ENCODE results near the gene PLXNA2. TPM values are rescaled to one million over a fixed set of nuclear protein-coding genes. Genes with fewer than 3 reads are reported as not detected.

The PLXNA2 gene
- total and polyA plus RNA-seq, 5 donors from 2014 or later = 0.02 to 0.62 (median 0.16) TPM; not detected in 2

DNA sequence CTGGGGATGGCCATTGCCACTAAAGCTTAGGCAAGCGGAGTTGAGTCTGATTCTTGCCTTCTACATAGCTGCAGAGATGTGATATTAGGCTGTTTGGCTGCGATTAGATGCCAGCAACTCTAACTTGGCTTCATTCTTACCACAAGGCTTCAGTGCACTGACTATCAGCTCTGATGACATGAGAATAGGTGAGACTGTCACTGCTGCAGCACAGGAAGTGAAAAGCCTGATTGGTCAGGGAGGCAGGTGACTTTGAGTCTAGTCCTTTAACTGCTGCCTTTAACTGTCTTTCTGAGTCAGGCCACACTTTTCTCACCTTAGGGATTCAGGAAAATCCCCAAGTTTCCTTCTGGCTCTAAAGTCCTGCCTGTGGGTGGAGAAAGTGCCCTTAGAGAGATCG lies 14.1 kb upstream of the PLXNA2 start:
- Histone ChIP-seq H3K27me3 (ENCODE audit: control insufficient read depth, insufficient read depth, low read length) (no peaks in the 10 kb centered on the region), H3K9me3 (ENCODE audit: control insufficient read depth in 2 of 2, low read length in 2 of 2) (no peaks in the 10 kb centered on the region), H3K4me1 (ENCODE audit: control insufficient read depth, insufficient read depth, low read length, poor library complexity, severe bottlenecking) (no peaks in the 10 kb centered on the region), H3K4me3 (ENCODE audit: low read depth, low read length) (no peak overlapping the region), H3K27ac (ENCODE audit: insufficient read depth, low read length, poor library complexity, severe bottlenecking) (no peak overlapping the region), H3K36me3 (ENCODE audit: control insufficient read depth, insufficient read depth, low read length) (no peaks in the 10 kb centered on the region)
- ATAC-seq (ENCODE audit: low read depth in 2 of 2) = no peak
- Mint-ChIP-seq H3K4me3 (no peak overlapping the region), H3K27me3 (peaks cover 14% of the 10 kb centered on the region), H3K36me3 (no peaks in the 10 kb centered on the region), H3K27ac (no peak overlapping the region), H3K9me3 (peaks cover 0 to 5% (median 0%) of the 10 kb centered on the region in 7 donors), H3K4me1 (peaks cover 0 to 1% (median 0%) of the 10 kb centered on the region in 4 donors)
- no peak for DNase-seq

GRCh38 chr1:208257351-208257750 lies 13.2 kb upstream of the PLXNA2 start:
- Mint-ChIP-seq H3K36me3 (no peaks in the 10 kb centered on the region), H3K27me3 (peaks cover 16% of the 10 kb centered on the region), H3K4me3 (no peak overlapping the region), H3K9me3 (peaks cover 0 to 5% (median 0%) of the 10 kb centered on the region in 7 donors), H3K27ac (no peak overlapping the region), H3K4me1 (peaks cover 0 to 4% (median 0%) of the 10 kb centered on the region in 4 donors)
- DNase-seq = no peak
- H3K36me3 ChIP-seq (ENCODE audit: control insufficient read depth, insufficient read depth, low read length) = no peaks in the 10 kb centered on the region
- H3K27ac ChIP-seq (ENCODE audit: insufficient read depth, low read length, poor library complexity, severe bottlenecking) = no peak overlapping the region
- no peak for ATAC-seq (ENCODE audit: low read depth in 2 of 2)
- H3K4me3 ChIP-seq (ENCODE audit: low read depth, low read length) = no peak overlapping the region
- no peaks in the 10 kb centered on the region for H3K4me1 ChIP-seq (ENCODE audit: control insufficient read depth, insufficient read depth, low read length, poor library complexity, severe bottlenecking)
- H3K9me3 ChIP-seq (ENCODE audit: control insufficient read depth in 2 of 2, low read length in 2 of 2) = no peaks in the 10 kb centered on the region
- no peaks in the 10 kb centered on the region for H3K27me3 ChIP-seq (ENCODE audit: control insufficient read depth, insufficient read depth, low read length)

DNA sequence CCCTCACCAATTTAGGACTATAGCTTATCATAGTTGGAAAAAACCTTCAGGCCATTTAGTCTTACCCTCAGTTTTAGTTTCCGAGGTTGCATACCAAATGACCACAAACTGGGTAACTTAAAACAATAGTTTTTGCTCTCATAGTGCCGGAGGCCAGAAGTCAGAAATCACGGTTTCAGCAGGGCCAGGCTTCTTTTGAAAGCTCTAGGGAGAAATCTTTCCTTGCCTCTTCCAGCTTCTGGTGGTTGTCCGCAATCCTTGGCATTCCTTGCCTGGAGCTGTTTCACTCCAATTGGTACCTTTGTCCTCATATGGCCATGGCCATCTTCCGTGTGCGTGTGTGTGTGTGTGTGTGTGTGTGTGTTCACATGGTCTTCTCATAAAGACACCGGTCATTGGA lies 12.4 kb upstream of the PLXNA2 start:
- no peaks in the 10 kb centered on the region for H3K9me3 ChIP-seq (ENCODE audit: control insufficient read depth in 2 of 2, low read length in 2 of 2)
- Mint-ChIP-seq H3K4me3 (no peak overlapping the region), H3K9me3 (peaks cover 0 to 5% (median 0%) of the 10 kb centered on the region in 7 donors), H3K36me3 (no peaks in the 10 kb centered on the region), H3K27me3 (peaks cover 19% of the 10 kb centered on the region), H3K27ac (no peak overlapping the region), H3K4me1 (peaks cover 0 to 4% (median 0%) of the 10 kb centered on the region in 4 donors)
- no peak overlapping the region for H3K27ac ChIP-seq (ENCODE audit: insufficient read depth, low read length, poor library complexity, severe bottlenecking)
- DNase-seq (no peak), ATAC-seq (ENCODE audit: low read depth in 2 of 2) (no peak)
- no peaks in the 10 kb centered on the region for H3K36me3 ChIP-seq (ENCODE audit: control insufficient read depth, insufficient read depth, low read length)
- no peaks in the 10 kb centered on the region for H3K4me1 ChIP-seq (ENCODE audit: control insufficient read depth, insufficient read depth, low read length, poor library complexity, severe bottlenecking)
- H3K27me3 ChIP-seq (ENCODE audit: control insufficient read depth, insufficient read depth, low read length) = no peaks in the 10 kb centered on the region
- H3K4me3 ChIP-seq (ENCODE audit: low read depth, low read length) = no peak overlapping the region

- DNase-seq = no peak
These were observed 11.9 kb upstream of the PLXNA2 start for GRCh38 chr1:208256091-208256490.

GRCh38 chr1:208254862-208255261 lies 10.7 kb upstream of the PLXNA2 start:
- Mint-ChIP-seq H3K4me3 (no peak overlapping the region), H3K4me1 (peaks cover 0 to 4% (median 0%) of the 10 kb centered on the region in 4 donors), H3K36me3 (no peaks in the 10 kb centered on the region), H3K9me3 (peaks cover 0 to 5% (median 0%) of the 10 kb centered on the region in 7 donors), H3K27ac (no peak overlapping the region), H3K27me3 (peaks cover 19% of the 10 kb centered on the region)
- DNase-seq (no peak), ATAC-seq (ENCODE audit: low read depth in 2 of 2) (no peak)
- Histone ChIP-seq H3K27me3 (ENCODE audit: control insufficient read depth, insufficient read depth, low read length) (no peaks in the 10 kb centered on the region), H3K4me1 (ENCODE audit: control insufficient read depth, insufficient read depth, low read length, poor library complexity, severe bottlenecking) (no peaks in the 10 kb centered on the region), H3K27ac (ENCODE audit: insufficient read depth, low read length, poor library complexity, severe bottlenecking) (no peak overlapping the region), H3K36me3 (ENCODE audit: control insufficient read depth, insufficient read depth, low read length) (no peaks in the 10 kb centered on the region), H3K4me3 (ENCODE audit: low read depth, low read length) (no peak overlapping the region), H3K9me3 (ENCODE audit: control insufficient read depth in 2 of 2, low read length in 2 of 2) (no peaks in the 10 kb centered on the region)

More at GRCh38 chr1:208256091-208256490, 11.9 kb upstream of the PLXNA2 start:
- Mint-ChIP-seq H3K4me3 (no peak overlapping the region), H3K36me3 (no peaks in the 10 kb centered on the region), H3K27me3 (peaks cover 19% of the 10 kb centered on the region), H3K27ac (no peak overlapping the region), H3K4me1 (peaks cover 0 to 4% (median 0%) of the 10 kb centered on the region in 4 donors), H3K9me3 (peaks cover 0 to 5% (median 0%) of the 10 kb centered on the region in 7 donors)
- no peak for ATAC-seq (ENCODE audit: low read depth in 2 of 2)
- H3K27me3 ChIP-seq (ENCODE audit: control insufficient read depth, insufficient read depth, low read length) = no peaks in the 10 kb centered on the region
- H3K36me3 ChIP-seq (ENCODE audit: control insufficient read depth, insufficient read depth, low read length) = no peaks in the 10 kb centered on the region
- H3K4me3 ChIP-seq (ENCODE audit: low read depth, low read length) = no peak overlapping the region
- H3K9me3 ChIP-seq (ENCODE audit: control insufficient read depth in 2 of 2, low read length in 2 of 2) = no peaks in the 10 kb centered on the region
- H3K4me1 ChIP-seq (ENCODE audit: control insufficient read depth, insufficient read depth, low read length, poor library complexity, severe bottlenecking) = no peaks in the 10 kb centered on the region
- no peak overlapping the region for H3K27ac ChIP-seq (ENCODE audit: insufficient read depth, low read length, poor library complexity, severe bottlenecking)

GRCh38 chr1:208254376-208254775 lies 10.2 kb upstream of the PLXNA2 start:
- H3K27ac Mint-ChIP-seq = no peak overlapping the region
- DNase-seq (no peak), ATAC-seq (ENCODE audit: low read depth in 2 of 2) (no peak)
- no peaks in the 10 kb centered on the region for H3K4me1 ChIP-seq (ENCODE audit: control insufficient read depth, insufficient read depth, low read length, poor library complexity, severe bottlenecking)
- H3K27me3 ChIP-seq (ENCODE audit: control insufficient read depth, insufficient read depth, low read length) = no peaks in the 10 kb centered on the region
- peaks cover 0 to 3% (median 0%) of the 10 kb centered on the region in 7 donors for H3K9me3 Mint-ChIP-seq
- H3K4me3 ChIP-seq (ENCODE audit: low read depth, low read length) = no peak overlapping the region
- peaks cover 18% of the 10 kb centered on the region for H3K27me3 Mint-ChIP-seq
- no peaks in the 10 kb centered on the region for H3K36me3 Mint-ChIP-seq
- no peaks in the 10 kb centered on the region for H3K36me3 ChIP-seq (ENCODE audit: control insufficient read depth, insufficient read depth, low read length)
- H3K9me3 ChIP-seq (ENCODE audit: control insufficient read depth in 2 of 2, low read length in 2 of 2) = no peaks in the 10 kb centered on the region
- no peak overlapping the region for H3K27ac ChIP-seq (ENCODE audit: insufficient read depth, low read length, poor library complexity, severe bottlenecking)
- H3K4me3 Mint-ChIP-seq = no peak overlapping the region
- H3K4me1 Mint-ChIP-seq = peaks cover 0 to 4% (median 0%) of the 10 kb centered on the region in 4 donors

GRCh38 chr1:208252836-208253576 lies 8.8 kb upstream of the PLXNA2 start:
- no peak for DNase-seq
- Histone ChIP-seq H3K4me3 (ENCODE audit: low read depth, low read length) (no peak overlapping the region), H3K27me3 (ENCODE audit: control insufficient read depth, insufficient read depth, low read length) (no peaks in the 10 kb centered on the region), H3K36me3 (ENCODE audit: control insufficient read depth, insufficient read depth, low read length) (no peaks in the 10 kb centered on the region), H3K27ac (ENCODE audit: insufficient read depth, low read length, poor library complexity, severe bottlenecking) (no peak overlapping the region), H3K4me1 (ENCODE audit: control insufficient read depth, insufficient read depth, low read length, poor library complexity, severe bottlenecking) (no peaks in the 10 kb centered on the region), H3K9me3 (ENCODE audit: control insufficient read depth in 2 of 2, low read length in 2 of 2) (no peaks in the 10 kb centered on the region)
- H3K27ac Mint-ChIP-seq = no peak overlapping the region
- H3K4me3 Mint-ChIP-seq = no peak overlapping the region
- H3K9me3 Mint-ChIP-seq = no peaks in the 10 kb centered on the region
- no peaks in the 10 kb centered on the region for H3K36me3 Mint-ChIP-seq
- ATAC-seq (ENCODE audit: low read depth in 2 of 2) = no peak
- H3K4me1 Mint-ChIP-seq = peaks cover 0 to 4% (median 0%) of the 10 kb centered on the region in 4 donors
- peaks cover 15% of the 10 kb centered on the region for H3K27me3 Mint-ChIP-seq

Measured in CD4-positive, CD25-positive, alpha-beta regulatory T cell (primary cell).